Subcutaneous adipose tissue (tissue), 4 donors: Measurements from ENCODE around the gene KDM5C. TPM values are rescaled to one million over a fixed set of nuclear protein-coding genes. Genes with fewer than 3 reads are reported as not detected.

Experiments used
- CTCF ChIP-seq: fragments of 450-650 bp; IDR thresholded peaks from one replicate; pipeline ENCODE4 v1.5.1; 2016; ENCODE audit warnings: low read depth, mild to moderate bottlenecking, control low read depth, antibody characterized with exemption, moderate library complexity
- total RNA-seq, 4 donors: library from RNA; depleted of rRNA; stranded (reverse); fragments of >200 nt; gene quantifications; one replicate each; pipeline ENCODE4 v1.1.0, GENCODE V29; 2016

The KDM5C gene
- total RNA-seq, 4 donors from 2014 or later: 43.7 to 71.6 (median 48.8) TPM

GRCh38 chrX:53255738-53256191, 30.8 kb upstream of the KDM5C start:
- TF ChIP-seq CTCF: no peak

- no peak for TF ChIP-seq CTCF
Measured at GRCh38 chrX:53254570-53255461, 29.8 kb upstream of the KDM5C start.

GRCh38 chrX:53253293-53254020, 28.4 kb upstream of the KDM5C start:
- TF ChIP-seq CTCF: no peak

- no peak for TF ChIP-seq CTCF
Measured at GRCh38 chrX:53251307-53251706, 26.3 kb upstream of the KDM5C start.

- TF ChIP-seq CTCF: no peak
Measured at GRCh38 chrX:53250556-53250955, 25.5 kb upstream of the KDM5C start.

GRCh38 chrX:53249408-53250042, 24.5 kb upstream of the KDM5C start:
- TF ChIP-seq CTCF: no peak

GRCh38 chrX:53247928-53248327, 22.9 kb upstream of the KDM5C start:
- TF ChIP-seq CTCF: no peak
